KOPT-K1 (cell line): ENCODE data around the gene PPP3CA.

Experiments
- H3K27ac ChIP-seq: fragments of 200-600 bp; sonication (generic); 2 replicates; pipeline ENCODE4 v1.5.1; 2016; ENCODE audit warnings: antibody characterized with exemption, mild to moderate bottlenecking, low read depth, low read length; ENCODE audit not compliant: poor library complexity, severe bottlenecking
- H3K36me3 ChIP-seq: fragments of 200-600 bp; sonication (generic); 2 replicates; pipeline ENCODE4 v1.5.1; 2017; ENCODE audit warnings: antibody characterized with exemption, mild to moderate bottlenecking, low read length, moderate library complexity; ENCODE audit not compliant: insufficient read depth
- H3K9me3 ChIP-seq: fragments of 200-600 bp; sonication (generic); 2 replicates; pipeline ENCODE4 v1.5.1; 2017; ENCODE audit warnings: antibody characterized with exemption, low read length, mild to moderate bottlenecking; ENCODE audit not compliant: insufficient read depth, poor library complexity, severe bottlenecking

Gene PPP3CA

DNA sequence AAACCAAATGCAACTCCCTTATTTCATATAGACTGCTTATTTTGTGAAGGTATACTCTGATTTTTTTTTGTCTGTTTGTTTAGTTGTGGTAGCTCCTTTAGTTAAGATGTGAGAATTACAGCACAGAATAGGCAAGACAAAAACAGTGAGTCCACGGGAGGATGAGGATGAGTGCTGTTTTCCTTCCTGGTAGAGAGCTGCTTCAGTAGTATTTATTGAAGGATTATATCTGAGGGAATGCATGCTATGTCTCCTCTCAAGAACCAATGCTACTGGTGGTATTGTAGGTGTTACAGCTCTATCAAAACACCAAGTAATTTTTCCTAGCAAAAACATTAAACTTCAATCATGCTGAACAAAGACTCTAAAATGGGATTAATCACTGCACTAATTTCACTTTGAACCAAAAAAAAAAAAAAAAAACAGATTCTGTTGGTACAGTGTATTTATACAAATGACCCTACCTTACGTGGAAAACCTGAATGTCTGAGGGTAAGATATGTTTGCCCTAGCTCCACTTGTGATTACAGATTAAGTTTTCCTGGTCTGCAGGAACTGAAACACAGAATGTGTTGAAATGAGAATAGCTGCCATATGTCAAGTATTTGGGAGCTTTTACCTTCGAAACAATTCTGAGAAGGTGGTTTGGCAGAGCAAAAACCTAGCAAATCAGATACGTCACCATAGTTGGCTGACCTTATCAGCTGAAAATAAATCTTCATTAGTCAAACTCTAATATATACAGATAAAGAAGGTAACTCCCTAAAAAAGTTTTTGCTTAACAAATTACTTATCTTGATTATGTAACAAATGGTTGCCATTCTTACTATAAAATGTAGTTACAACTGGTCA lies 40.3 kb downstream of the PPP3CA start:
- Histone ChIP-seq H3K27ac (no peak overlapping the region), H3K36me3 (no peaks in the 10 kb centered on the region), H3K9me3 (no peaks in the 10 kb centered on the region)

DNA sequence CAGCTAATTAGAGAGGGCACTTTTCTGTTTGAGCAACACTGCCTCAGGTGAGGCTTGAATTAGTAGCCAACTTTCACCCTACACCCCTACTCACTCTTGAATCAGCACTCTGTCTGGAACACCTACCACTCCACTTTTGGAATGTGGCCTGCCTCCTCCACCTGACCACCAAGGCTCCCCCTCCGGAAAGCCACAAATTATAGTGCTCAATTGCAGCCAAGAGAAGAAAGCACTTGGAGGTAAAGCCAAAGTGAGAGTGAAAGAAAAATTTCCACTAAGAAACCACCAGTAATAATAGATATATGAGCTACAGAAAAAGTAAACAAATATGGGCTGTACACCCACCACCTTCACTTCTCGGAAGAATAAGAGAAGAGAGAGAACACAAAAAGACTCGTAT lies 41.1 kb downstream of the PPP3CA start:
- Histone ChIP-seq H3K27ac (no peak overlapping the region), H3K9me3 (no peaks in the 10 kb centered on the region), H3K36me3 (no peaks in the 10 kb centered on the region)

DNA sequence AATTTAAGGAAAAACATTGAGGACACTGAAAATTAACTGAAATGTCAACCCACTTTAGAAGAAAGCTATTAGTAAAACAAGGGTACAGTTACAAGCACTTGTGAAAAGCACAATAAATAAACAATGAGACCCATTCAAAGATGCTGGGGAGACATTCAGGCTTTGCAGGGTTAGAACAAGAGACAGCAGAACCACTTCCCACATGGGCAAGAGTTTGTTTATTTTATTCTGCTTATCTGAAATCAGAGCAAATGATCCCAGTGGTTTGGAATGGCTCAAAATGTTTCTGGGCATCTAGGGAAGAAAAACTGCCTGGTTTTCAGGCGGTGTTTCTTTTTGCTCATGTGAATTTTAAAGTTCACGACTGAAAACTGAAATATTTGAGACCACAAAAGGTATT lies 42.4 kb downstream of the PPP3CA start:
- H3K9me3 ChIP-seq = no peaks in the 10 kb centered on the region
- H3K36me3 ChIP-seq = no peaks in the 10 kb centered on the region
- H3K27ac ChIP-seq = no peak overlapping the region

DNA sequence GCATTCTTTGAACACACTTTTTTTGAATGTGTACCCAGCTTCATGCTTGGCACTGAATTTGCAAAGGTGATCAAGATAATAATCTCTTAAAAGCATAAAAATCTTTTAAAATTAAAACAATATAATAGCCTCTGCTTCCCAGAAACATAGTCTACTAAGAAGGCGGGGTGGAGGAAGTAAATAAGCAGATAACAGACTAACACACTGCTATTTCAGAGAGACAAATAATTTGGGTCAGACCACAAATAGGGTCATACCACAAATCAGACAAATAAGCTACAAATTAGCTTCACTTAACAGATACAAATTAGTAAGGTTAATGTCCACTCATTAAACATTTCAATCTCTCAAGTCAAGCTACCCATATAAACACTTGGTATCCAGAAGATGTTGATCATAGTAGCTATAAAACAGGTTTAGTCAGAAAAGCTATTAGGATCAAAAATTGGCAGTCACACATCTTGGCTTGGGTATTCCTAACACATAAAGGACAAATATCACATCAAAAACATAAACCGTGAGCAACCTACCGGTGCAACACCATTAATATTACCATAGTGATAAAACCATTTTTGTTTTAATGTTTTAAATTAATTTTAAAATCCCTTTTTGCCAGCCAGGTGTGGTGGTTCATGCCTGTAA lies 47.3 kb downstream of the PPP3CA start:
- Histone ChIP-seq H3K9me3 (no peaks in the 10 kb centered on the region), H3K27ac (no peak overlapping the region), H3K36me3 (no peaks in the 10 kb centered on the region)

DNA sequence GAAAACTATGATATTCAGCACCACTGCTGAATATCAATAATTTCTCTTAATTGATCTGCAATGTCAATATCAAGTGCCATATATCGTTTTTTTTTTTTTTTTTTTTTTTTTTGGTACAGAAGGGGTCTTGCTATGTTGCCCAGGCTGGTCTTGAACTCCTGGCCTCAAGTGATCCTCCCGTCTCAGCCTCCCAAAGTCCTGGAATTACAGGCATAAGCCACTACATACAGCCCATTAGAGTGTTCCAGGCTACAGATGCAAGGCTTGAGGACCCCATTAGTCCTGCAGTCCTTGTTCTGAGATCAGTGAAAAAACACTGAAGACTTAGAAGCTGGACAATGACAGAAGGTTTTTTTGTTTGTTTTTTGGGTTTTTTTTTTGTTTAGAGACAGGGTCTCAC lies 48.3 kb downstream of the PPP3CA start:
- no peak overlapping the region for H3K27ac ChIP-seq
- H3K36me3 ChIP-seq = no peaks in the 10 kb centered on the region
- no peaks in the 10 kb centered on the region for H3K9me3 ChIP-seq

DNA sequence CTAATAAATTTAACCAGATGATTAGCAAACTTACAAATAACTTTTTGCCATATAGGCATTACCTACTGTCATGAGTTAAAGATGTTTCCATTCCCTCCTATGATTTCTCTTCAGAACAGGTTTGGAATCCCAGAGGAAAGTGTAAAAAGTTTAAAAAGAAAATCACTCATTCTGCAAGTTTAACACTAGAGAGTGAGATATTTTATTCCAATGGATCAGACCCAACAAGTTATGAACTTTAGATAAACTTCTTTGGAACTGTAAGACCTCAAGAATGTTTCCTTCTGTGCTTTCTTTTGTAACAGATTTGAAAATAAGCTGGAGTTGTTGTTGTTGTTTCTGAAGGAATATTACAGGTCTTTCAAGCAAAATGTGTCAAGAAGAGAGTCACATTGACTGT lies 51.6 kb downstream of the PPP3CA start:
- no peaks in the 10 kb centered on the region for H3K36me3 ChIP-seq
- no peak overlapping the region for H3K27ac ChIP-seq
- H3K9me3 ChIP-seq = no peaks in the 10 kb centered on the region

DNA sequence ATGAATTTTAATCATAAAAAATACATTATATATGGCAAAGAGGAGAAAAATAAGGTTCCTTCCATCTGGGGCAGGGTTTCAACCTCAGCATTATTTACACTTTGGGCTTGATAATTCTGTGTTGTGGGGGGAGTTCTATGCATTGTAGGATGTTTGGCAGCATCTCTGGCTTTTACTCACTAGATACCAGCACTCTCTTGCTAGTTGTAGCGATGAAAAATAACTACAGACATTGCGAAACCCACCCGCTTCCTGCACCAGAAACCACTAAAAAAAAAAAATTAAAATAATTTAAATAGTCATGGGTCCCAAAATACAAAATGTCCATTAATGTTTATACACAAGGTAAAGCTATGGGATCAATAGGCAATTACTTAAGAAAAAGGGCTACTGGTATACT lies 52.7 kb downstream of the PPP3CA start:
- Histone ChIP-seq H3K27ac (no peak overlapping the region), H3K9me3 (no peaks in the 10 kb centered on the region), H3K36me3 (no peaks in the 10 kb centered on the region)

DNA sequence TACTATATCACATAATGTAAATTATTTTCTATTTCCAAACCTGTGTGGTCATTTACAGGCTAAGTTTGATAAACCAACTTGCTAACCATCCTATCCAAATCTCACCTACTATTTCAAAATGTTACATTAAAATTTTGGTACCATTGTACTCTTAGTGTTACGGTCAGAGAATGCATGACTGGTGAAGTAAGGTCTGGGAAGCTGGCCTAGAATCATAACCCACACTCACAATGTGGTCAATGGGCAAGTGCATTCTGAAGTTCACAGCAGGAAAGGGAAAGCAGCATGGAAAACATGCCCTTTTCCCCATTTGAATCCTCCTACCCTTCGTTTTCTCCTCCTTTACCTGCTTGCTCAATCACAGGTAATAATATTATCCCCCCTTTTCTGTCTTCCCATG lies 54.4 kb downstream of the PPP3CA start:
- H3K9me3 ChIP-seq = no peaks in the 10 kb centered on the region
- H3K27ac ChIP-seq = no peak overlapping the region
- H3K36me3 ChIP-seq = no peaks in the 10 kb centered on the region

DNA sequence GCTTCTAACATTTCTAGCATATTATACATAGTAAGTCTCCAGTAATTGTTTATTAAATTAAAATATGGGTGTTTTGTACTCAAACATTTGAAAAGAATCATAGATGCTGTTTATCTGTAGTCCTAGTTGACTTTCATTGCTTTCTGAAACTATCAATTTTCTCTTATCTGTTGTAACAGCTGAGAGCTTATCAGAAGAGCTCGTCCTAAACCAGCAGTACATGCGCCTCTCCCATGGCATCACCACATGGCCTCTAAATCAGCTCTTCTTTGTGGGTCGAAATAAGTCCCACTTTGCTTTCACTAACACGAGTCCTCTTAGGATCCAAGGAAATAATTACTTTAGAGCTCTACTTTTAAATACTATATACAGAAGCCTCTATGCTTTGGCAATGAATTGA lies 55.1 kb downstream of the PPP3CA start:
- Histone ChIP-seq H3K9me3 (no peaks in the 10 kb centered on the region), H3K27ac (no peak overlapping the region), H3K36me3 (no peaks in the 10 kb centered on the region)

DNA sequence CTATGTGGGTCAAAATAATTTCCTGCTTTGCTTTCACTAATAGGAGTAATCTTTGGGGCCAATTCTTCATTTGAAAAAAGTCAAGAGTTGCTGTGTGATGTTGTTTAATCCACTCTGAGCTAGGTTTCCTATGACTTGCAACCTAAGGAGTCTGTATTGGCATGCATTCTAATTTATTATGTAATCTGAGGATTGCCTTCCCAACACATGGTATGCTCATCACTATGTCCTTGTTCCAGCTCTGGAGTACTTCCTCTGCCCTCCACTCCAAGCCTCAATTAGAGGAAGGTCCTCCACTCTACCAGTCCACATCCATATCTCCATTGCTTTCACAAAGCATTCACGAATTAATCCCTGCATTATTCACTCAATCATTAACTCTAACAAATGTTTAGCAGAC lies 56.1 kb downstream of the PPP3CA start:
- Histone ChIP-seq H3K36me3 (no peaks in the 10 kb centered on the region), H3K9me3 (no peaks in the 10 kb centered on the region), H3K27ac (no peak overlapping the region)

DNA sequence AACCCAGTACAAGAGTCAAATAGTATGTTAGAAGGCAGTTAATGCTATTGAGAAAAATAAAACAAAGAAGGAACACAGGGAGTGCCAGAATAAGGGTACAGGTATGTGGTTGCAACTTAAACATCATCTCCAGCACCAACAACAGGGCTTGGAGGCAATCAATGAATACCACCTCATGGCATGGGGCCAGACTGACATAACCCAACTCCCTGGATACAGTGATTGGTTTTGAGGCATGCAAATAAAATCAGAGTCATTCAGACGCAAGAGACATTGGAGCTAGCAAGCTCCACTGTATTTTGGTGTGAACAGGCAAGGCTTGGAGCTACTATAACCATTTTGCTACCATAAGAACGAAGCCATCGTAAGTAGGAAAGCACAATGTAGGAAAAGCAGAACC lies 56.7 kb downstream of the PPP3CA start:
- no peak overlapping the region for H3K27ac ChIP-seq
- no peaks in the 10 kb centered on the region for H3K36me3 ChIP-seq
- no peaks in the 10 kb centered on the region for H3K9me3 ChIP-seq

DNA sequence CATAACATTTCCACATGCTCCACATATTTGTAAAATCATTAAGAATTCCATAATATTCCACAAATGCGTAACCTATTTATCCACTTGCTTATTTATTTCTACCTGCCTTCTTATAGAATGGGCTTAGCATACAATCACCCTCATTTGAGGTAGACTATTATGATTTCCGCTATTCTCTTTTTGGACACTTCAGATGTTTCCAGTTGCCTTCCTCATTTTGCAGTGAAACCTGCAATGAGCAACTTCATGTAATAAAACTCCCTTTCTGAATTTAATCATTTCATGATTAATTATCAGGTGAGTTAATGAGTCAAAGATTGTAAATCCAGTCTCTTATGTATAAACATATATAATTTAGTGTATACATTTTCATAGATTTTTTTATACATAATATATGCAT lies 58.0 kb downstream of the PPP3CA start:
- H3K9me3 ChIP-seq = no peaks in the 10 kb centered on the region
- no peaks in the 10 kb centered on the region for H3K36me3 ChIP-seq
- no peak overlapping the region for H3K27ac ChIP-seq

DNA sequence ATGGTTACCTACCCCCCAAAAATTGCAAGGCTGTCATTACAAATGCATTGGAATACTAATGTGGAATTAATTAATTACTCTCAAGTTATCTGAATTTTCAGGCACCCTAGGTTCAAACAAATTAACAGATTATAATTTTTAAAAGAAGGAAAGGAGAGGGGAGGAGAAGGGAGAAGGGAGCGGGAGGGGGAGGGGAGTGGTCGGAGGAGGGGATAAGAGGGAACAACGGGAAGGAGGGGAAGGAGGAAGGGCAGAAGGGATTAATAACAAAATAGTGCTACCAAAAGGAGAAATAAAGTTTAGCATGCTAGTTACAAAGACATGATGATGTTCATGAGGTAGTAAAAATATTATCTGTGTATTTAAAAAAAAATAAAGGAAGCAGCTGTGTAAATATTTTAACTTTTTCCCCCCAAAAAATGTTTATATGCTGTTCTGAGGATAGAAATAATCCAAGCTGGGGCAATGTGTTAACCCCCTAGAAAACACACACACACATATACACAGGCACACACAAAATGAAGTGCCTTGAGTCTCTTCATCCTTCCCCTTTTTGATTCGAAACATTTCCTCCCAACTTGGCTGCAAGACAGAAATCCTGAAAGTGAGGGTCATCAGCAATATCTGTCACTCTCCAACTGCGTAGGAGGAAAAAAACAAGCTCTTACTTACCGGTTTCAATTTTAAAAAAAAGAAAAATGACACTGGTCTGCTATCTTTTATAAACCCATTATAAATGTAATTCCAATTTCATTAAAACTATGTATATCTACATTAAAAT lies 58.8 kb downstream of the PPP3CA start:
- Histone ChIP-seq H3K9me3 (no peaks in the 10 kb centered on the region), H3K36me3 (no peaks in the 10 kb centered on the region), H3K27ac (no peak overlapping the region)

DNA sequence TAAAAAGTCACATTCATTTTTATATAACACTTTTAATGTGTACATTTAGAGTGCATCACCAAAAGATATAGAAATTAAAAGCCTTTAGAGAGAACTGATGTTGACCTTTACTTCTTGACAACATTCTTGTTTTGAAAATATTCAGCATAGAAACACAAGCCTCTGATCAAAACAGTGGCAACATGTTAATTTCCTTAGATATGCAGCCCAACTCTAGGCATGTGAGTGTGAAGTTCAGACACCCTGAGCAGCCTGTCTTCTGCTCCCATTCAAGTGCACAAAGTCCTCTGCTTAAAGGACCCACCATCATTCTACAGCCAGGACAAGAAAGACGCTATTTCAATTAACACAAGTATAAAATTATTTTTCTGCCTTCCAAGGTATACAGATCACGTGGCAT lies 60.0 kb downstream of the PPP3CA start:
- no peaks in the 10 kb centered on the region for H3K9me3 ChIP-seq
- H3K36me3 ChIP-seq = no peaks in the 10 kb centered on the region
- H3K27ac ChIP-seq = no peak overlapping the region

DNA sequence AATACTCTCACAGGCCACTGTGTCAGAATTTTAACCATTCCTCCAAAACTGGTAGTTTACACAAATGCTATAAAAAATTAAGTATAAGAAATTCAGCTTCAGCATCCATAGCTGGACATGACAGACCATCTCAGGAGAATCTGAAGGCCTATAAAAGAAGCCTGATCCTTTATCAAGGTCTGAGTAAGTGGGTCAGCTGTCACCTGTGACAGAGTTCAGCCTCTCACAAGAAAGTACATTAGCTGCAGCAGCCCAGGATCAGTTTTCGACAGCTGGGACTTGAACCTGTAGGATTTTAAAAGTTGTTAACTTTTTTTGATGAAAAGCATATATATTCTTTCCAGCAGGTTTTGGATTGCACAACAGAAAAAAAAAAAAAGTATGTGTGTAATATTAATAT lies 60.7 kb downstream of the PPP3CA start:
- H3K27ac ChIP-seq = no peak overlapping the region

More for the DNA sequence above, 60.7 kb downstream of the PPP3CA start:
- Histone ChIP-seq H3K36me3 (no peaks in the 10 kb centered on the region), H3K9me3 (no peaks in the 10 kb centered on the region)
